Measurements from ENCODE around the gene COPS9.

DNA sequence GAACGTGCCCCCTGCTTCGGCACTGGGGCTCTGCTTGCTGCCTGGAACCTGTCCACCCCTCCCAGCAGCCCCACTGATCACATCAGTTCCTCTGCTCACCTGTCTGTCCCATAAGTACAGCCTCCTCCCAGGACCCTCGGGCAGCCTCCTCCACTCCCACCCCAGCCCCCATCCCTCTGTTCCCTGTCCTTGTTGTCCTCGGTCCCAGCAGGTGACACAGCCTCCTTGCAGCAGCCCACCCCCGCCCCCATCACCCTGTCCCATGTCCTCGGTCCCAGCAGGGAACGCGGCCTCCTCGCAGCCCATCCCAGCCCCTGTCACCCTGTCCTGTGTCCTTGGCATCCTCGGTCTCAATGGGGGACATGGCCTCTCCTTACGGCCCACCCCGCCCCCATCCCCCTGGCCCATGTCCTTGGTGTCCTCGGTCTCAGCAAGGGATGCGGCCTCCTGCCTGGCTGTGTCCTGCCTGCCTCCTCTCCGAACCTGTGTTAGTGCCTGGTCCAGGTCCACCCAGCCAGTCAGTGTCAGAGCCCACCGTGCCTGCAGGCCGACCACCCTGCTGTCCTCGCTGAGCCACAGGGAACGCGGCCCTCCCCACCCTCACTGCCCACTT lies 8.7 kb upstream of the COPS9 start:
- TF ChIP-seq CTCF (IDR thresholded peaks at IDR 0.05; ENCODE audit: low read depth, low read length) (no peak), POLR2A (IDR thresholded peaks at IDR 0.05; ENCODE audit: extremely low read depth, insufficient read length) (no peak), MYC (IDR thresholded peaks at IDR 0.05; ENCODE audit: low read depth, low read length) (no peak)
- TF ChIP-seq, protein P1, sequence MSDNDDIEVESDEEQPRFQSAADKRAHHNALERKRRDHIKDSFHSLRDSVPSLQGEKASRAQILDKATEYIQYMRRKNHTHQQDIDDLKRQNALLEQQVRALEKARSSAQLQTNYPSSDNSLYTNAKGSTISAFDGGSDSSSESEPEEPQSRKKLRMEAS (IDR thresholded peaks at IDR 0.05; ENCODE audit: low read depth, low read length), result no peak

Data from NB4 (cell line).